AG09319 (cell line): ENCODE measurements around the gene EEFSEC.

ENCODE experiments used
- DNase-seq: peaks from one replicate; pipeline ENCODE4 v3.0.0-alpha.2; 2010; ENCODE audit warnings: low read depth; ENCODE audit errors: extremely low read depth
- CTCF ChIP-seq: IDR thresholded peaks from 2 replicates; pipeline ENCODE4 v1.5.1; 2011; ENCODE audit warnings: low read depth, mild to moderate bottlenecking, inconsistent platforms, low read length, moderate library complexity

EEFSEC gene

GRCh38 chr3:128423525-128424147 is 270.4 kb downstream of the EEFSEC start:
- TF ChIP-seq CTCF, result no peak
- no peak for DNase-seq

- no peak for DNase-seq
- TF ChIP-seq CTCF, result no peak
Observed at GRCh38 chr3:128424508-128425069, 271.3 kb downstream of the EEFSEC start.

- DNase-seq, result no peak
Observed at GRCh38 chr3:128425142-128425845, 272.0 kb downstream of the EEFSEC start.

GRCh38 chr3:128425846-128426127 is 272.5 kb downstream of the EEFSEC start:
- no peak for TF ChIP-seq CTCF
- DNase-seq, result no peak

More at GRCh38 chr3:128425142-128425845, 272.0 kb downstream of the EEFSEC start:
- TF ChIP-seq CTCF, result no peak

GRCh38 chr3:128426128-128426921 is 273.0 kb downstream of the EEFSEC start:
- no peak for DNase-seq
- peak; percentile 48 for TF ChIP-seq CTCF

GRCh38 chr3:128427175-128427857 is 274.0 kb downstream of the EEFSEC start:
- TF ChIP-seq CTCF, result no peak
- DNase-seq, result no peak
